Inferior parietal cortex (tissue), 1 donor: ENCODE results near the gene LINGO1.
A peak's percentile ranks its signal among the peaks of the same experiment; 100 is the strongest.

Experiments used
- DNase-seq: peaks from one replicate; pipeline ENCODE4 v3.0.0-alpha.2; 2016; ENCODE audit errors: extremely low spot score

LINGO1 gene

GRCh38 chr15:77633134-77633912 is 611 bp upstream of the LINGO1 start:
- peak; percentile 90 for DNase-seq

- no peak for DNase-seq
These were observed 773 bp downstream of the LINGO1 start for GRCh38 chr15:77631745-77632533.

DNA sequence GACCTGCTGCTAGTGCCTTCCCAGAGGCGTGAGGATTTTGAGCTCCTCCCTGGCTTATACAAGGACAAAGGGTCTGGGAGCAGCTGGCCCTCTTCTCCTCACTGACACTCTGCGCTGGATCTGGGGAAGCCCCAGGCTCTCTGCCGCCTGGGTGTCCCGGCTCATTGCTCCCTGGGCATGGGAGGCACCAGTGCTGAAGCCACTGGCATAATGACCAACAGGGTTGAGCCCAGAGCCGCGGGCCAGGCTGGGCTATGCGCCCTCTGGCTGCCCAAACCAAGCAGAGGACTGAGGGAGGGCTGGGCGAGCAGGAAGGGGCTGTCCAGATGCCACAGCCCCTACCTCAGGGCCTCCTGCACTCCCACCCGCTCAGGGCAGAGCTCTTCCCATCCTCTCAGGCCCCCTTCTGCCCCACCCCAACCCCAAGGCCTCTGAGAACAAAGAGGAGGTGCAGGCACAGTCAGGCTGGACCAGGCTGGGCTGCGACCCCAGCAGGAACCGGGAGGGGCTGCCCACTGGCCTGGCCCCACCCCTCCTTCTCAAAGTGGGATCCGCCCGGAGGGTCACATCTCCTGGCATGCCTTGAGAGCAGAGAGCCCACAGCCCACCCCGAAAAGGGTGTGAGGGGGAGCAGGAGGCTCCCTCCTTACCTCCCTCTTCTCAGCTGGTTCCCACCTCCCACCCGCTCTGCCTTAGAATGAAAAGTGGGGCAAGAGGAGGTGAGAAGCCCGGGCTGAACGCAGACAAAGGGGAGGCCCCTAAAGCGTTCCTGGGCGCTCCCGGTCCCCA is 1.6 kb downstream of the LINGO1 start:
- DNase-seq = peak; percentile 62

DNA sequence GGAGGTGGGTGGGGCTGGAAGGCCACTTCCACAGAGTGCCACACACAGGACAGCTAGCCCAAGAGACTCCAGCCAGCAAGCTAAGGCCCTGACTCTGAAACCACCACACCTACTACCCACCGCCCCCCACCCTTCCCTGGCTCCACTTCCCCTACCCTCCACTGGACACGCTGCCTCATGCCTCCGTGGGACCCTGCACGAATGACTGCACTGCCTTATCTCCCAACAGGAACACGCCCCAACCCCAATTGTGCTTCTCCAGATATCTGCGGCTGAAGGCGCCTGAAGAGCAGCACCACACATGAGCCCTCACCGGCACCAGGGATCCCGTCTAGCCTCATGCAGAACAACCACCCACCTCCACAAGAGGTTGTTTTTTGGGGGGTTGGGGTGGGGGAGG is 2.7 kb downstream of the LINGO1 start:
- DNase-seq = no peak

DNA sequence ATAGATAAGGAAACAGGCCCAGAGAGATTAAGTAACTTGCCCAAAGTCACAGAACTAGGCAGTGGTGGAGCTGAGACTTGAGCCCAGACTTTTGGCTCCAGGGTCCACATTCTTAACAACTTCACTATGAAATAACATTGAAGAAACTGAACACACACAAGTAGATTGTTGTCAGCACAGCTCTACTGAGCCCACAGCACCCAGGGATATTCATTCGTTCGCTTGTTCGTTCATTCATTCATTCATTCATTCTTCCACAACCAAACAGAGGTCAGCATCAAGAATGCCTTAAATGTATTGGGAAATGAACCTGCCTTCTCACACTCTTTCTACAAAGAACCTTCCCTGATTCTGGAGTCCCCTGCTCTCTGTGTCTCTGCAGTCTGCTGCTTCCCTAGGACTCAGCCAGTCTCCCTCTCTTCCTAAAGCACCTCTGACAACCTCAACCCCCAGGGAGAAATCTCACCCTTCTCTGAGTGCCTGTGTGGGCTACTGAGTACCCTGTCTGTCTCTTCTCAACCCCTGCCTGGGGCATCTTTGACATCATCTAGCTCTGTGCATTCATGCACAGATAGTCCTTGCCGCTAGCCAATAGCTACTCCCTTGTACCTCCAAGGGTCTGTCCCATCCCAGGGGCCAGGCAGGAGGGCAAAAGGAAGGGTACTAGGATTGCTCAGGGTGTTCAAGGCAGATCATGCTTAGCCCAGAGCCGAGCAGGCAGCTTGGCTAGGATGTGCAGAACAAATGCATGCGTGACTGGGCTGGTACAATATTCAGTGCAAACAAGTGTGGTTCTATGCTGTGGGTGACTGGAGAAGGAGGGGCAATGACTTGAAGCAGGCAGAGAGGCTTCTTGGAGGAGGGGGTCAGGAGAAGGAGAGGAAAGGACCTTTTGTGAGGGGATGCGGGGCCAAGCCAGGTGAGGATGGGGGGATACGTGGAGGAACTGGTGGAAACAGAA is 3.4 kb downstream of the LINGO1 start:
- DNase-seq = no peak

DNA sequence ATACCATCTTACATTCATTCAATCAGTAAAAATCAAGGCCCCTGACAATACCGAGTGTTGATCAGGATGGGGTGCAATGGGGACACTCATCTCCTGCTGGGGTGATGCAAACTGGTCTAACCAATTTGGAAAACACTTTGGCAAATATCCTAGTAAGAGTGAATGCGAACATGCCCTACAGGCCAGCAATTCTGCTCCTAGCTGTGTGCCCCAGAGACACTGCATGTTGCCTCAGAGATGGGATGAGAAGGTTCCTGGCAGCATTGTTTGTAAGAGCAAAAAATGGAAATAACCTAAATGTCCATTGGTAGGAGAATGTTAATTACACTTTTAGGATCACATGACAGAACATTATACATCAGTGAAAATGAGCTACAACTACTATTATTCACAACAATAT is 4.7 kb downstream of the LINGO1 start:
- no peak for DNase-seq

- no peak for DNase-seq
These were observed 5.1 kb downstream of the LINGO1 start for GRCh38 chr15:77627581-77627980.

DNA sequence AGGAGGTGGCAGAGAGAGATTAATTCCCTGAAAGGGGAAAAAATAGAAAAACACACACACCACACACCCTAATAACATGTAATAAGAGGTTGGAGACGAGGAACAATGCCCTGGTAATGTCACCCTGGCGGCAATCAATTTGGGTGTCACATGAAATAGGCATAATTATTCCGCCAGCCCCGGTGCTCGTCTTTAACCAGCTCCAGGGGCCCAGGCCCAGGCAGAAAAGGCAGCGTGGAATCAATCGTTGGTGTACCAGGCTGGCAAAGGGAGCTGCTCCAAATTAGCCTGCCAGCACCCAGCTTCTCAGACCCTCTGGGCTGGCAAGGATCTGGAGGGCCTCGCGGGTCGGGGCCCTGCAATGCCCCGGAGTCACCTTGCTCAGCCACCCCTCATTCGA is 5.6 kb downstream of the LINGO1 start:
- no peak for DNase-seq

GRCh38 chr15:77626002-77626401 is 6.7 kb downstream of the LINGO1 start:
- no peak for DNase-seq

DNA sequence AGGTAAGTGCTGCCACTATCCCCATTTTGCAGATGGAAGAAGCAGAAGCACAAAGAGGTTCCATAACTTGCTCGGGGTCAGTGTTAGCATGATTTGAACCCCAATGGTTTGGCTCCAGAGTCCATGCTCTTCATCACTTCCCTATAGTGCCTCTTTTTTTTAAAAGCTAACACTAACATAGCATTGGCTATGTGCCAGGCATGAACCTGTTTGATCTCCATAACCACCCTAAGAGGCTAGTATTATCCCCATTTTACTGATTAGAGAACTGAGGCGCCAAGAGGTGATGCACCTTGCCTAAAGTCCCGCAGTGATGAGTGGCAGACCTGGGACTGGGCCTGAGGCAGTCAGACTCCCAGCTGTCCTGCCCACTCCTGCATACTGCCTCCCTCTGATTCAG is 7.3 kb downstream of the LINGO1 start:
- no peak for DNase-seq

- DNase-seq = no peak
These were observed 7.8 kb downstream of the LINGO1 start for GRCh38 chr15:77624868-77625267.

DNA sequence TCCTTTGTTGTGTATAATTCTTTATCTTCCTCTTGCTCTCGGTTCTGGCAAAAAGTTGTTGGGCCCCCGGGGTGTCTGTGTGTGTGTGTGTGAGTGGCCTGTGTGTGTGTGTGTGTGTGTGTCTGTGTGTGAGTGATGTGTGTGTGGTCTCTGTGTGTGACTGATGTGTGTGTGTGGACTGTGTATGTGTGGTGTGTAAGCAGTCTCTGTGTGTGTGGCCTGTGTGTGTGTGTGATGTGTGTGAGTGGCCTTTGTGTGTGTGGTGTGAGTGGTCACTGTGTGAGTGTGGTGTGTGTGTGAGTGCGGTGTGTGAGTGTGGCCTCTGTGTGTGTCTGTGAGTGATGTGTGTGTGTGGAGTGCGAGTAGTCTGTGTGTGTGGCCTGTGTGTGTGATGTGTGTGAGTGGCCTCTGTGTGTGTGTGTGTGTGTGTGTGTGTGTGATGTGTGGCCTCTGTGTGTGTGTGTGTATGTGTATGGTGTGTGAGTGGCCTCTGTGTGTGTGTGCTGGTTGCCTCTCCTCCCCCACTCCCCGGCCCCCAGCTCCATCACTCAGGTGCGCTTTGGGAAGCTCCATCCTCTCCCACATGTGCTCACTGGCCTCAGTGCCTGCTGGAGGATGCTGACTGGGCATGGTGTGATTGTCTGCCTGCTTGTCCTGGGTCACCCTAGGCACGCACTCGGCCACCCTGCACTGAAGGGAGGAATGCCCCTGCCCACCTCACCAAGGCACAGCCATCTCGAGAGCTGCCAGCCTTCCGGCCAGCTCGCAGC is 8.8 kb downstream of the LINGO1 start:
- DNase-seq = no peak

DNA sequence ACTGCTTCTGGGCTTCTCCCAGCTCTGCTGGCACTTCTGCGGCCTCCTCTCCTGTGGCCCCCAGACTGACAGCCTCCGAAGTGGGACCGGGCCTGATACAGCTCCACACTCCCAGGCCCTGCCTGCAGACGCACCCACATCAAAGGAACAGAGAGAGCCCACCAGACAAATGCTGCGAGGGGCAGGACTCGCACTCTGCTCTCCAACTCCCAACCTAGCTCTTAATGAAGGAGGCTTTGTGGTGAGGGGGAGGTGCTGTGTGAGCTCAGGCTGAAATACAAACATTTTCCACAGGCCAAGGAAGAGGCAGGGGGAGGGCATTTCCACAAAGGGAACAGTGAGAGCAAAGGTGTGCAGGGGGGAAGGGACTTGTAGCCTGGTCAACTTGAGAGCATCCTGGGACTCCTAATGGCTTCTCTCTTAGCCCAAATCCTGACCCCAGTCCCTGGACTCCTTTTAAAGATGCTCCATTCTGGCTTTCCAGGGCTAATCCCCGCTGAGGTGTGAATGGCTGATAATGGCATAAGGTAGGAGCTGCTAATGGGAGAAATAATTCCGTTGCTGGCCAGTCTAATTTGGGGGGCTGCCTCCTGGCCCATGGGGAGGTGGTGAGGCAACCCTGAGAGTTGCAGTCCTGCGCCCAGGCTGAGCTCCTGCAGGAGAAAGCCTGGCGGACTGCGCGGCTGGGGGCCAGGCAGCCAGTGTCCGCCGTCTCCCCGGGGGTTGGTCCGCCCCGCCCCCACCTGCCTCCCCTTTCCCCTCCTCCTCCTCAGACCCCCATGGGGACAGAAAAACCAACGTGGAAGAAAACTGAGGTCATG is 9.6 kb downstream of the LINGO1 start:
- no peak for DNase-seq

- DNase-seq = no peak
These were observed 10.3 kb downstream of the LINGO1 start for GRCh38 chr15:77622209-77622933.

DNA sequence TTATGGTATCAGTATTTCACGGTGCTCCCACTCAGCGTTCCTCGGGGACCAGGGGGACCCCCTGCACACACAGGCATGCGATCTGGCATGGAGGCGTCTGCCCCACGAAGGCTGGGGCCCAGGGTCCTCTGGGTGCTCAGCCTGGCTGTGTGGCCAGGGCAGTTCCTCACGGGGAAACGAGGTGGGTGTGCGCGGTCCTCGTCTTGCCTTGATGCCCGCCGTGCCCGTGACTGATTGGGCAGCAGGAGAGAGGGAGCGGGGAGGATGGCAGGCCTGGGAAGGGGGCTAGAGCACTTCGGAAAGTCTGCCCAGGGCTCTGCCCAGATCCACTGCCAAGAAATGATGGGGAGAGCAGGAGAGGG is 10.9 kb downstream of the LINGO1 start:
- DNase-seq = no peak

DNA sequence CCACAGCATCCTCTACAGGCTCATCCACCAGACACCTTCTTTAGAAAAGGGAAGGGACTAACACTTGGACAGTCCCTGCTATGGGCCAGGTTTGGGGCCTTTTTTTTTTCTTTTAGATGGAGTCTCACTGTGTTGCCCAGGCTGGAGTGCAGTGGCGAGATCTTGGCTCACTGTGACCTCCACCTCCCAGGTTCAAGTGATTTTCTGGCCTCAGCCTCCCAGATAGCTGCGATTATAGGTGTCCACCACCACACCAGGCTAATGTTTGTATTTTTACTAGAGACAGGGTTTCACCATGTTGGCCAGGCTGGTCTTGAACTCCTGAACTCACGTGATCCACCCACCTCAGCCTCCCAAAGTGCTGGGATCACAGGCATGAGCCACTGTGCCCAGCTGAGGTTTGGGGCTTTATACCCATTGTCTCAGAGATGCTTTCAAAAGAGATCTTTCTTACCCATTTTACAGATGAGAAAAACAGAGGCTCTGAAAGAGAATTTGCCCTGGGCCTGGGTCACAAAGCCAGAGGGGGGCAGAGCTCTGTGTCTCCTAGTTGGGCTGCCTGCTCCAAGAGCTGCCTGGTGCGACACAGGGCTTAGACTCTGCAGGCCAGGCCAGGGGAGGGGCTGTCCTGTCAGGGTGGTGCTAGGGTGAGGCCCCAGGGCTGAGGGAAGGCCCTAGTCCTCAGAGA is 11.6 kb downstream of the LINGO1 start:
- DNase-seq = no peak

GRCh38 chr15:77620297-77620696 is 12.4 kb downstream of the LINGO1 start:
- DNase-seq = no peak

- DNase-seq = no peak
These were observed 12.8 kb downstream of the LINGO1 start for GRCh38 chr15:77619883-77620282.
